ENCODE data around the gene CSRP3.

DNA sequence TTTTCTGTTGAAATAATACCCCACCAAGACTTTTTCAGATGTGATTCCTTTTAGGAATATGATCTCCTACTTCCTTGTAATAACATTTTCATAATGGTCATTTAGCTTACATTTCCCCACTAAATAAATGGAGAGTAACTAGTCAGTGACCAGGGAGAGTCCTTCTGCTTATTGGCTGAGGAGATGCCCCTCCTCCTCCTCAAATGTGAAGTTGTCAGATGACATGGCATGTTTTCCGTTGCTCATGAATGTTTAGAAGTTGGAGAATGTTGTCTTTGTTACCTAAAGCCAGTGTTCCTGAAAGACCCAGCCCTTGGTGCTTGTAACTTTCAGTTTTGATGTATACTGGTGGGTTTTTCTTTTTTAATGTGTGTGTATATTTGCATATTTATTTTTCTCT is 38.2 kb downstream of the CSRP3 start:
- TF ChIP-seq, protein P1, sequence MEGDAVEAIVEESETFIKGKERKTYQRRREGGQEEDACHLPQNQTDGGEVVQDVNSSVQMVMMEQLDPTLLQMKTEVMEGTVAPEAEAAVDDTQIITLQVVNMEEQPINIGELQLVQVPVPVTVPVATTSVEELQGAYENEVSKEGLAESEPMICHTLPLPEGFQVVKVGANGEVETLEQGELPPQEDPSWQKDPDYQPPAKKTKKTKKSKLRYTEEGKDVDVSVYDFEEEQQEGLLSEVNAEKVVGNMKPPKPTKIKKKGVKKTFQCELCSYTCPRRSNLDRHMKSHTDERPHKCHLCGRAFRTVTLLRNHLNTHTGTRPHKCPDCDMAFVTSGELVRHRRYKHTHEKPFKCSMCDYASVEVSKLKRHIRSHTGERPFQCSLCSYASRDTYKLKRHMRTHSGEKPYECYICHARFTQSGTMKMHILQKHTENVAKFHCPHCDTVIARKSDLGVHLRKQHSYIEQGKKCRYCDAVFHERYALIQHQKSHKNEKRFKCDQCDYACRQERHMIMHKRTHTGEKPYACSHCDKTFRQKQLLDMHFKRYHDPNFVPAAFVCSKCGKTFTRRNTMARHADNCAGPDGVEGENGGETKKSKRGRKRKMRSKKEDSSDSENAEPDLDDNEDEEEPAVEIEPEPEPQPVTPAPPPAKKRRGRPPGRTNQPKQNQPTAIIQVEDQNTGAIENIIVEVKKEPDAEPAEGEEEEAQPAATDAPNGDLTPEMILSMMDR (conservative IDR thresholded peaks at IDR 0.05; ENCODE audit: low read length) = no peak
- no peak for TF ChIP-seq EZH2phosphoT487 (IDR thresholded peaks at IDR 0.05; ENCODE audit: borderline replicate concordance)

All from Loucy (cell line).